AG10803 (cell line): ENCODE data around the gene LMAN1L.

ENCODE experiments used
- DNase-seq: peaks from one replicate; pipeline ENCODE4 v3.0.0; 2010; ENCODE audit warnings: low read depth
- H3K4me3 ChIP-seq: 2 replicates; pipeline ENCODE4 v1.5.1; 2011; ENCODE audit warnings: mild to moderate bottlenecking, low read length, control low read depth
- TF ChIP-seq, protein P1 (sequence below): conservative IDR thresholded peaks from 2 replicates; pipeline ENCODE4 v1.5.1; 2011; ENCODE audit warnings: mild to moderate bottlenecking, low read length, control low read depth, inconsistent platforms

LMAN1L gene

DNA sequence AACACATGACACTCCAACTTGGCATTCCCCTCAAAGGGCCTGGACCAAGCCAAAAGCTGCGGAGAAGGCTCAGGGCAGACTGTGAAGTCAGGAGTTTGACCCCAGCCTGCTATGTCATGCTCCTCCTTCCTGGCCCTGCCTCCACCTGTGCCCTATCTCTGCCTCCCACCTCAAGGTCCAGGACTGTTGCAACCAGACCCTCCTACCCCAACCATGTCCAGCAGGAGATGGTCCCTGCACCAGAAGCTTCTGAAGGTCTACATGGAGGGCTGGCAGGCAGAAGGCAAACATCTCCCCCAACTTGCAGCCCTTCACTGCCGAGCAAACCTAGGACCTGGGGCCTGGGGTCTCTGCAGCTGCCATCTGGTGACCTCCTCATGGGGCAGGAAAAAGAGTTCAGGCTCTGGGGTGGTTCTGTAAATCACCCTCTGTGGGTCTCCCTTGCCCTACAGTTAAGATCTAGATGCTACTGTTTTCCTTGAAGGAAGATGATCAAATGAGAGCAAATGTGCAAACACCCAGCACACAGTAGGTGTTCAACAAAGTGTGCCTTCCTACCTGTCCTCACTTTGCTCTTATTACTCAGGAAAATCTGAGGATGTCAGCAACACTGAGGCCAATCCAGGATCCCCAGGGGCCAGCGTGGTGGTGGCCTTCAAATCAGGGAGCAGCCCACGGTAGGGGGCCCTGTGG, 42.3 kb upstream of the LMAN1L start:
- DNase-seq: no peak
- TF ChIP-seq, protein P1, sequence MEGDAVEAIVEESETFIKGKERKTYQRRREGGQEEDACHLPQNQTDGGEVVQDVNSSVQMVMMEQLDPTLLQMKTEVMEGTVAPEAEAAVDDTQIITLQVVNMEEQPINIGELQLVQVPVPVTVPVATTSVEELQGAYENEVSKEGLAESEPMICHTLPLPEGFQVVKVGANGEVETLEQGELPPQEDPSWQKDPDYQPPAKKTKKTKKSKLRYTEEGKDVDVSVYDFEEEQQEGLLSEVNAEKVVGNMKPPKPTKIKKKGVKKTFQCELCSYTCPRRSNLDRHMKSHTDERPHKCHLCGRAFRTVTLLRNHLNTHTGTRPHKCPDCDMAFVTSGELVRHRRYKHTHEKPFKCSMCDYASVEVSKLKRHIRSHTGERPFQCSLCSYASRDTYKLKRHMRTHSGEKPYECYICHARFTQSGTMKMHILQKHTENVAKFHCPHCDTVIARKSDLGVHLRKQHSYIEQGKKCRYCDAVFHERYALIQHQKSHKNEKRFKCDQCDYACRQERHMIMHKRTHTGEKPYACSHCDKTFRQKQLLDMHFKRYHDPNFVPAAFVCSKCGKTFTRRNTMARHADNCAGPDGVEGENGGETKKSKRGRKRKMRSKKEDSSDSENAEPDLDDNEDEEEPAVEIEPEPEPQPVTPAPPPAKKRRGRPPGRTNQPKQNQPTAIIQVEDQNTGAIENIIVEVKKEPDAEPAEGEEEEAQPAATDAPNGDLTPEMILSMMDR: no peak
- H3K4me3 ChIP-seq: no peak overlapping the region

DNA sequence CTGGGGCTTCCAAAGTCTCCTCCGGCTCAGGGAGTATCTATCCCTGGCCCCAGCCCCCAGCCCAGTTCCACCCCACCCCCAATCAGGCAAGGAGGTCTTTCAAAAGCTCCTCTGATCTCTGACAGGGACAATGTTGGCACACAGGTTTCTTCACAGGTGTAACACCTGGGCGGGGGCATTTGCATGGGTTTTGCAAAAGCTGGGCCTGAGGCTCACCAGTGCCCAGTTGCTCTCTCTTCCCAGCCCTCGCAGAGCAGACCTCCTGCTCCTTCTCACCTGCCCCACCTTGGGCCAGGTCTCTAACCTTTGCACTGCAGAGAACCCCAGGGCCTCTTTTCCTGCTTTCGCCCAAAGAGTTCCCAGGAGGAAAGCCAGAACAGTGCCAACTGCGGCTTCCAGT, 39.3 kb upstream of the LMAN1L start:
- DNase-seq: no peak
- TF ChIP-seq, protein P1: no peak
- no peak overlapping the region for H3K4me3 ChIP-seq

DNA sequence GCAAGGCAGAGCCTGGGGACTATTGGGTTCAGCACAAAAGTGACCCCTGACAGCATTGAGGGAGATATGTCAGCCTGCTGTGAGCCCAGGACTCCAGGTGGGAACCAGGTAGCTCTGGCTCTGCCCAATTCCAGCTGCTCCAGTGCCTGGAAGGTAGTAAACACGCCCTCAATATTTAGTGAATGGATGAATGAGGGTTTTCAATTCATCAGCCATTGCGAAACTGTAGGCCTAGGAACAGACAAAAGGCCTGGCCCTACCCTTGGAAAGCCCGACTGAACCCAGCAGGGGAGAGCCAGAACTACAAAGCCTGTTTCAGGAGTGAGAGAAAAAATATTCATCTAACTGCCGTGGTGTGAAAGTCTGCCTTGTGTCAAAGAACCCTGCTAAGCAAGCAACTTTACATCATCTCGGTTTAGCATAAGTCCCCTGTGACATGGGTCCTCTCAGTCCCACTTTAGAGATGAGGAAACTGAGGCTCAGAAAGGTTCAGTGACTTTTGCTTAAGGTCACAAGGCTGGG, 38.8 kb upstream of the LMAN1L start:
- TF ChIP-seq, protein P1: no peak
- no peak overlapping the region for H3K4me3 ChIP-seq
- DNase-seq: no peak

DNA sequence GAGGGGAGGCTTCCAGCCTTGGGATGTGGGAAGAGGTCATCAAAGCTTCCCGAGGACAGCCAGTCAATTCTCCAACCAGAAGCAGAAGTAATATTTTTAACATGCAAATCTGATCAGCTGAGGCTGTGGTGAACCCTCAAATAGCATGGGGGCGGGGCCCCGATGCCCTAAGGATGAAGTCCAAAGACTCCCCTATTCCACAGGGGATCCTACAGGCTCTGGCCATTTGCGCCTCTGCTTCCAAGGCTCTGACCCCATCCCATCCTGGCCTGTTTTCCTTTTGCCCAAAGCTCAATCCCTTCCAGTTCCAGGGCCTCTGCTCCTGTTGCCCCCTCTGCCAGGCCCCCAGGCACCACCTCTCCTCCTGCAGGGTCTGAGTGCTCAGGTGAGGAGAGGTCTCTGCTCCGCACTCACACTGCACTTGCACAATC, 37.5 kb upstream of the LMAN1L start:
- DNase-seq: no peak
- H3K4me3 ChIP-seq: no peak overlapping the region
- TF ChIP-seq, protein P1: no peak

DNA sequence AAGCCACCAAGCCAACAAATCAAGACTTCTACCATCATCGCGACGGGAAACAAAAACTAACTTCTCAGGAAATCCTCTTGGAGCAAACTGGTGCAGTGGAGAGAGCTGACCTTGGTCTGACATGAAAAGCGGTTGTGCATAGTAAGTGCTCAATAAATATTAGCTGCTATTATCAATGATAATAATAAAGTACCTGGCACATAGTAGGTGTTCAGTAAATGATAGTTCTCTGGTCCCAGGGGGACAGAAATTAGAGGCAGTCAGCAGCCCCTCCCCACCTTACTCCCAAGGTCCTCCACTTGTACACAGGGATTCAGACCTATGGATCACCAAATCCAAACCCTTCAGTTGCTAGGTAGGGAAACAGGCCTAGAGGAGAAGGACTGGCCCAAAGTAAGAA, 36.7 kb upstream of the LMAN1L start:
- DNase-seq: no peak
- H3K4me3 ChIP-seq: no peak overlapping the region
- TF ChIP-seq, protein P1: no peak

DNA sequence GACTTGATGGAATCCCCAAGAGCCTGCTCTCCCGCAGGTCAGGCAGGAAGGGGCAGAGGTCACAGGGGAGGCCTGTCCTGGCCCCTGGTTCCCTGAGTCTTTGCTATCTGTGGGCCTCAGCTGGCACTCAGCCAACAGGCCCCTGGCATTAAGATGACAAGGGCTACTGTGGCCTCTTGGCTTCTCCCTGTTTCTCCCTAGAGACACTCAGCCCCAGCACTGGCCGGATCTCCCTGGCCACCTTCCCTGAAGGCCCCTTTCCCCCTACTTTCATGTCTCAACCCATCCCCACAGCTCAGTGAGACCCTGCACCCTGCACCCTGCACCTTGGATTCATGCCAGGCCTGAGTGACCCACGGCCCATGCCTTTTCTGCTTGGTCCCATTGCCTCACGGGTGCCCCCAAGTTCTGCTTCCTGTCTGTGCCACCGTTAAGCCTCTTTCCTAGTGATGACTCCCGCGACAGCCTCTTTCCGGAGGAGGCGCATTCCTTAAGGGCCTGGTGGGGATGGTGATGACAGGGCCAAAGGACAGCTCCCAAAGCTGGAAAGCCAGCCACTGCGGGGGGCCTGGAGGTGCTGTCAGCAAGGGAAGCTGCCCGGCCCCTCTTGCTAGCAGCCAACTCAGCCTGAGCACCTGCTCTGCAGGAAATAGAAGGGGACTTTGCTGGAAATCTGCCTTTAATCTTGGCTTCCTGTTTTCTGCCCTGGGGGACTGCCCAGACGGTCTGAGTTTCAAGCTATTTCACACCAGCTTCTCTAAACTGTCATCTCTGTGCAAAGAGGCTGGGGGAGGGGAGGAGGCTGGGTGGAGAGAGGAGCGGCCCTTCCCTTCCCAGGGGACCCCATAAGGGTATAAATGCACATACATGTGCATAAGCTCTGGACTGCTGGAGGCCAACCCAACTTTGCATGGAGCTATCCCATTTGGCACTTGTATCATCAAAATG, 35.5 kb upstream of the LMAN1L start:
- TF ChIP-seq, protein P1: no peak
- DNase-seq: no peak
- no peak overlapping the region for H3K4me3 ChIP-seq
